Measurements from ENCODE around the gene PURA.

PURA gene

GRCh38 chr5:140113699-140114263, at the start of gene PURA:
Gene PURA (plus strand): TSS chr5:140114109. CDS start chr5:140114182, 73 bp downstream.
- DNase-seq, result peak; percentile 71 to 85

- DNase-seq, result no peak
Measured at GRCh38 chr5:140072812-140073211, 41.1 kb upstream of the PURA start.

- peak in 1 of 2 donors; percentile 16 for DNase-seq
Measured at GRCh38 chr5:140073296-140073695, 40.6 kb upstream of the PURA start.

- peak in 1 of 2 donors; percentile 1 for DNase-seq
Measured at GRCh38 chr5:140075371-140075770, 38.5 kb upstream of the PURA start.

- DNase-seq, result no peak
Measured at GRCh38 chr5:140076142-140076541, 37.8 kb upstream of the PURA start.

DNA sequence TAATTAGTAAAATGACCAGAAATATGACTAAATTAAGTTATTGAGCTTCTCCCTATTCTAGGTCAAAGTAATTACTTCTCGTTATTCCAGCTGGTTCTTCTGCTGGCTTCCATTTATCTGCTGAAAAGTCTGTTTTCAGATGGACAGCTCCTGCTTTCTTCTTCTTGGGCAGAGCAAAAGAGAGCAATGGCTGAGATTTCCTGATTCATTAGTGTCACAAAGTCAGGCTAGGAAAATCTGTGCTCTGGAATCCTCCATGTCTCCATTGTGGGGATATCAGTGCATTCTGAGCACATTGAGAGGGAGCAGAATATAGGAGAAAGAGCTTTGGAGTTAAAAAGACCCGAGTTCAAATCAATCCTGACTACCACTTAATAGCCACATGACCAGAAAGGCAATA, 37.1 kb upstream of the PURA start:
- no peak for DNase-seq

GRCh38 chr5:140083120-140083519, 30.8 kb upstream of the PURA start:
- no peak for DNase-seq

- no peak for DNase-seq
Measured at GRCh38 chr5:140083650-140084049, 30.3 kb upstream of the PURA start.

- peak; percentile 9 to 30 for DNase-seq
Measured at GRCh38 chr5:140084541-140084940, 29.4 kb upstream of the PURA start.

DNA sequence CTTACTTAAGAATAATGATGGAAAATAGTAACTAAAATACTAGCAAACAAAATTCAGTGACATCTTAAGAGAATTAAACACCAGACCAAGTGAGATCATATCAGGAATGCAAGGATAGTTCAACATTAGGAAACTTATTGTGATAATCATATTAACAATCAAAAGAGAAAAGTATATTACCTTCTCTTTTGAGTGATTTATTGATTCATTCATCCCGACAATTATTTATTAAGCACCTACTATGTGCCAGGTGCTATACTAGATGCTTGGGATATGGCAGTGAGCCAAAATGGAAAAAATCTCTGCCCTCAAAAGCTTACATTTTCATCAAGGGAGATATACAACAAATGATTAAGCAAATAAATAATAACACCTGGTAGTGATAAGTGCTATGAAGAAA, 23.7 kb upstream of the PURA start:
- no peak for DNase-seq

GRCh38 chr5:140093179-140093578, 20.7 kb upstream of the PURA start:
- no peak for DNase-seq

GRCh38 chr5:140093866-140094265, 20.0 kb upstream of the PURA start:
- DNase-seq, result no peak

GRCh38 chr5:140094889-140095288, 19.0 kb upstream of the PURA start:
- DNase-seq, result no peak

GRCh38 chr5:140101179-140101578, 12.7 kb upstream of the PURA start:
- no peak for DNase-seq

DNA sequence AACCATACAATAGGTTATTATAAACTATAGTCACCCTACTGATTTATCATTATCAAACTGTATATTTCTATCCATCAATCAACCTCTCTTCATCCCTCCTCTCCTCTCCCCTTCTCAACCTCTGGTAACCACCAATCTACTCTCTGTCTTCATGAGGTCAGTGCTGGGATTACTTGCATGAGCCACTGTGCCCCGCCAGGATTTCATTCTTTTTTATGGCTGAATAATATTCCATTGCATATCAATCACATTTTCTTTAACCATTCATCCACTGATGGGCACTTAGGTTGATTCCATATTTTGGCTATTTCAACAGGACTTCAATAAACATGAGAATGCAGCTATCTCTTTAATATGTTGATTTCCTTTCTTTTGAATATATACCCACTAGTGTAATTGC, 10.8 kb upstream of the PURA start:
- no peak for DNase-seq

DNA sequence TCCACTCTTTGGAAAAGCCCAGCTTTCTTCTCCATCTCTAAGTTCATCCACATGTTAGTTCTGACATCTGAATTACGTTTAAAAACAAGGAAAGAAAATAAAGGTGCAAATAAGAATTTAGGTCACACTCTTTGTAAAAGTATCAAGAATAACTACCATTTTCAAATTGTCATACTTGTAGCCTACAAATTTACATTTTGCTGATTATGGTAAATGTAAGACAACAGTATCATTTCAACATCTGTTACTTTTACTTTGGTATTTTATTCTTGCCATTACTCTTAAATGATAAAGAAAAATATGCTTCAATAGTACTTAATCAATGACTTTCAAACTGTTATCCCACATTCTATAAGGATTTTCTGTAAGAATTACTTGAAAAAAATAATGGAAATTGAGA, 9.8 kb upstream of the PURA start:
- DNase-seq, result no peak

GRCh38 chr5:140106101-140106500, 7.8 kb upstream of the PURA start:
- DNase-seq, result no peak

GRCh38 chr5:140106805-140107311, 7.1 kb upstream of the PURA start:
- DNase-seq, result no peak

DNA sequence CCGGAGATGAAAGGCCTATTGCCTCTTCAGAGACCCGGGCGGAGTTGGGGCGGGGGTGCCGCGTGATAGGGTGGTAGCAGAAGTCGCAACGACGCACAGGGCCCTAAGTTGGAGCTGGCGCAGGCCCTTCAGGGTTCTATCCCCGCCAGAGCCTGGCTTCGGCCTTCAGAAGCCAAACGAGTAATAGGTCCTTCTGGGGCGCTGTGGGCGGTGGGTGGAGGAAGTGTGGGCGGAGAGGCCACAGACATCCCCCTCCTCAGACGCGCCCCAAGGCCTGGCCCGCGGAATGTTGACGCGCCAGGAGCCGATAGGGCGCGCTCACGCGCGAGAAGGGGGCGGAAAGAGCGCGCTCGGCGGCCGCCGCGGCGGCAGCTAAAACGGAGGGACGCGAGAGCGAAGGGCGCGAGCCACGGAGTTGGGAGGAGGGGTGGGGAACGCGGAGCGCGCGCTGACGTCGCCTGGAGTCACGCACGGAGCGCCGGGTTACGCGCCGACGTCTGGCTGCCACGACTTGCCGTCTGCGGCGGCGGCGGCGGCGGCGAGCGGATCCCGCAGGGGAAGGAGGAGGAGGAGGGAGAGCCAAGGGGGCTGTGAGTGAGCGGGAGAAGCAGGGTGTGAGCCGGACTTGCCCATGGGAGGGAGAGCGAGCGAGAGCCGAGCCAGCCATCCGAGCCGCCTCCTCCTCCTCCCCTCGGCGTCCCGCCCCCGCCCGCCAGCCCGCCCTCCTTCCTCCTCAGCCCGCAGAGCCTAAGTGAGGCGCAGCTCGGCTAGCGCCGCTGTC, 6.4 kb upstream of the PURA start:
- DNase-seq, result peak; percentile 85 to 91

DNA sequence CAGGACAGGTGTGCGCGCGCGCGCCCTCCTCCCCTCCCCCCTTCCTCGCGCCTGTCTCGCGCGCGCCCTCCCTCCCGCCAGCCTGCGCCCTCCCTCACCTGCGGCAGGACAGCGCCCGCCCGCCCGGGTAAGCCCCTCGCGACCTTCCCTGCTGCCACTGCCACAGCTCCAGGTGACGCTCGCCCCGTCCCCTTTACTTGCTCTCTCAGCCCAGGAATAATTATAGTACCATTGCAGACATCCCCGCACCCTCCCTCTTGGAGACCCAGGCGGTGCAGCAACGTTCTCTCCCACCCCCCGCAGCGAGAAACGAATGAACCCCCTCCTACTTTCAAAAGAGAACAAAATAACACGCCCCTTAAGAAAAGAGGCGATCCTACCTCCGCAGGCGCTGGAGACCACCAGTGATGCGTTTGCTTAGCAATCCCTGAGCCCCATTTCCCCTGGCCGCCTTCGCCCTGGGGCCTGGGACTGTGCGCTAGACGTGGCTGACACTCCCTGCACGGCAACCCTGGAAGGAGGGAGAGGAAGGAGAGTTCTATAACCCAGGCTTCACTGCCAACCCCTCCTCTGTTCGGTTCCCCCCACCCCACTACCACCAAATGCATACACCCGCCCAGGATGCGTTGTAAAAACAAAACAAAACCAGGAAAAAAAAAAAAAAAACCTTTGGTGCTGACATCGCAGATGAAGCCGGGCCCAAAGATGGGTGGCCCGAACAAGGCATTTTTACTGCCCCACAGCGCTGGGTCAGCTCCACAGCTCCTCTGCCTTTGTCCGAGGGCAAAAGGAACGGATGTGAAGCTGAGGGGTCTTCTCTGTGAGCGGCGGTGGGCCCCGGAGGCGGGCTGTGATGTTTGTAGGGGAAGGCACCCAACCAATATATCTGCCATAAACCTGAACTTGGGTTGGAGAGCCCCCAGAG, 5.6 kb upstream of the PURA start:
- DNase-seq, result peak in 1 of 2 donors; percentile 36

- peak in 1 of 2 donors; percentile 21 for DNase-seq
Measured at GRCh38 chr5:140109018-140109758, 4.7 kb upstream of the PURA start.

Measured in hippocampal formation (tissue), 2 donors.